NCI-H2227 treated with DMSO at 0.1 percent for 48 hours (cell line): Measurements from ENCODE around the gene CXCR1.
"Not testable (repeated sequence)": the region's sequence is repeated elsewhere in the genome, so short reads cannot be mapped to it uniquely, and the experiment has no call there.

Experiments
- DNase-seq: peaks from one replicate; lab custom pipeline; 2025; lab: John Stamatoyannopoulos, UW

Gene CXCR1

DNA sequence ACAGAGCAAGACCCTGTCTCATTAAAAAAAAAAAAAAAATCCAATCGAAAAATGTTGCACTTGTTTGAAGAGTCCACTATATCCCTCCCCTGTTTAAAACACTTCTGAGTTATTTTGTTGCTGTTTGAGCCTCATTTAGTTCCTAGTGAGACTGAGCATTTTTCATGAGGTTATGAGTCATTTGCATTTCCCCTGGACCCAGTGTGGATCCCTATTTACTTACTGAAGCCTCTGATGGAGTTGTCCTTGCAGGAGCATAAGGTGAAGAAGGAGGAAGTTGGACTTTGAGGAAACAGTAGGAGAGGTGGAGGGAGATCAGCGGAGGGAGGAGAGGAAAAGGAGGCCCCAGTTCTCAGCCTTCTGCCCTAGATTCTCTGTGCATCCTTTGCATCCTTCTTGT lies 5.1 kb downstream of the CXCR1 start:
- no peak for DNase-seq

- no peak for DNase-seq
These were observed 10.7 kb downstream of the CXCR1 start for GRCh38 chr2:218155953-218156479.

GRCh38 chr2:218152777-218153176 lies 14.0 kb downstream of the CXCR1 start:
- no peak for DNase-seq

DNA sequence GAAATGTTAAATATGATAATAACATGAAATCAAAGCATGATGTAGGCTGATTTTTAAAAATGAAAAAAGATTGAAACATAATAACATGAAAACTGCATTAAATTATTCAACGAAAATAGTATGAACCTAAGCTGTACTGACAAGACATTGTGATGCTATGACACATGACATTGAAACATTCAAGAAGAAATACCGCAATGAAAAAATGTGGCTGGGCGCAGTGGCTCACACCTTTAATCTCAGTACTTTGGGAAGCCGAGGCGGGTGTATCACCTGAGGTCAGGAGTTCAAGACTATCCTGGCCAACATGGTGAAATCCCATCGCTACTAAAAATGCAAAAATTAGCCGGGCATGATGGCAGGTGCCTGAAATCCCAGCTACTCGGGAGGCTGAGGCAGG lies 14.6 kb downstream of the CXCR1 start:
- DNase-seq = no peak

DNA sequence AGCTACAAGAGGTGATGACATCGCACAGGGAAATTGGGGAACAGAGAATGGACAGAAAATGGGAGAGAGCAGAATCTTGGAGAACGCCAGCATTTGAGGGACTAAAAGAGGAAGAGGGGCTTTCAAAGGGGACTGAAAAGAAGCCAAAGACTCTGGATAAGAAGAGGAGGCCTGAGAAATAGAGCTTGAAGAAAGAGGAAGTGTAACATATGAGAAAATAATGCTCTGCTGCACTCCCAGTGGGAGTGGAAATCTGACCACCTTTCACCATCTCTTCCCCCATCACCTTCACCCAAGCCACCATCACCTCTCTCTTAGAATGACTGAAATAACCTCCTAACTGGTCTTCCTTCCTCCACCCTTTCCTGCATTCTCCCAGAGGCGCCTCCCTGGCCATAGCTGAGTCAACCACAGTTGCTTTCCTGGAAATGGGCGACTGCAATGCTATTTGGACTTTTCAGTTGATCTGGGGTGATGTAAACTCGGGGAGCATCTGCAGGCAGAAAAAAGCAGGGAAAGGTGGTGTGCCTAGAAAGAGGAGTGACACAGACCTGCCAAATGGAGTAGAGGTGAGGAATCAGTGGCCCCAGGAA lies 16.8 kb downstream of the CXCR1 start:
- DNase-seq = no peak

- DNase-seq = no peak
These were observed 17.7 kb downstream of the CXCR1 start for GRCh38 chr2:218149098-218149497.

DNA sequence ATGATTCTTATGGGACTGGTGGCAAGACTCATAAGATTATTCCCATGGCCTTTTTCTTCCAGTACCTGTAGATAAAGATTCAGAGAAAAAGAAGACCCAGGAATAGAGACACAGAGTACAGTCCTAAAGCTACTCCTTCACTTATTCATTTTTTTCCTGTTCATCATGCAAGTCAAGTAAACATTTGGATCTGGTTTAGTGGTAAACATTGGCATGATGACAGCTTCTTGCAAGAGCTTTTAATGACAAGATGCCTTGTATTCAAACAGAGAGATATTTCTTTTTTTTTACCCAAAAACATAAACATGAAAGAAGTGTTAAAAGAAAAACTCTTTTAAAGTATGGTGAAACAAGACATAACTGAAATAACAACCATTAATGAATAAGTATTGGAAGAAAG lies 20.7 kb downstream of the CXCR1 start:
- DNase-seq = no peak

- DNase-seq = no peak
These were observed 21.6 kb downstream of the CXCR1 start for GRCh38 chr2:218145124-218145523.

- no peak for DNase-seq
These were observed 28.7 kb downstream of the CXCR1 start for GRCh38 chr2:218138047-218138446.

DNA sequence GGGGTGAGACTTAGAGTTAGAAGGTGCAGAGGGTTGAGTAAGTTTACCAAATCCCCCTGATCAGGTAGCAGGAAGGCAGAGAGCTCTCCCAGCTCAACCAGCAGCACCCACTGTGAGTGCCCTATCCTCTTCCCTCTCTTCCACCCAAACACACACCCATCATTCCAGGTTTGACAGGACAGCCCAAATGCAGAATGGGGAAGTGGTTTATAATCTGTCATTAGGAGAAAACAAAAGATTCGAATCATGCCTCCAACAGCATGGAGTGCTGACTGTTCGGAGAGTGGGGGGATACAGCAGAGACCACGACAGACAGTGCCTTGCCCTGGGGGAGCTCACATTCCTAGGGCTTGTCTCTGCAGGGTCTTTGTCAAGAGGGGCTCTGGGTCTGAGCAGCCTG lies 29.2 kb downstream of the CXCR1 start:
- DNase-seq = no peak

- no peak for DNase-seq
These were observed 35.9 kb downstream of the CXCR1 start for GRCh38 chr2:218130822-218131221.

- DNase-seq = no peak
These were observed 36.4 kb downstream of the CXCR1 start for GRCh38 chr2:218130377-218130776.

- no peak for DNase-seq
These were observed 37.2 kb downstream of the CXCR1 start for GRCh38 chr2:218129458-218130135.

- DNase-seq = no peak
These were observed 37.8 kb downstream of the CXCR1 start for GRCh38 chr2:218128781-218129457.

GRCh38 chr2:218127929-218128455 lies 38.8 kb downstream of the CXCR1 start:
- no peak for DNase-seq

DNA sequence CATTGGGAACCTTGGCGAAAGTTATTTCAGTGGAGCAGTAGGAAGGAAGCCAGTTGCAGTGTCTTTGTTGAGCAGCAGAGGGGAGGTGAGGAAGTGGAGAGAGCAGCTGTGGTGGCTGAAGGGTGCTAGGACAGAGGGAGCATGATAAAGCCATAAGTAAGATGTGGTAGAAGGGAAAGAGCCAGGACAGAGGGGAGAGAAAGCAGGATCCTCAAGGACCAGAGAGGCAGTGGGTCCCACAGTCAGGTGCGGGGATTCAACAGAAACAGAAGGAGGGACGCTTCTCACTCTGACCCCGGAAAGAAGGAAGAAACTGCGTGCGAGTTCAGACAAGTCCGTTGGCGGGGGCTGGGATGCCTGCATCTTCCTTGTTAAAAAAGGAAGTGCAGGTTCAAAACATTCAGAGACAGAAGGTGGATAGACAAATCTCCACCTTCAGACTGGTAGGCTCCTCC lies 41.1 kb downstream of the CXCR1 start, which contains the start of gene CXCR2:
Gene CXCR2 (plus strand): TSS at position 403 of the 455 bp plus-strand sequence. CDS start 8,774 bp downstream, outside the sequence.
- DNase-seq = no peak

- no peak for DNase-seq
These were observed 41.7 kb downstream of the CXCR1 start for GRCh38 chr2:218125095-218125494.

- no peak for DNase-seq
These were observed 42.8 kb downstream of the CXCR1 start for GRCh38 chr2:218123986-218124385.

DNA sequence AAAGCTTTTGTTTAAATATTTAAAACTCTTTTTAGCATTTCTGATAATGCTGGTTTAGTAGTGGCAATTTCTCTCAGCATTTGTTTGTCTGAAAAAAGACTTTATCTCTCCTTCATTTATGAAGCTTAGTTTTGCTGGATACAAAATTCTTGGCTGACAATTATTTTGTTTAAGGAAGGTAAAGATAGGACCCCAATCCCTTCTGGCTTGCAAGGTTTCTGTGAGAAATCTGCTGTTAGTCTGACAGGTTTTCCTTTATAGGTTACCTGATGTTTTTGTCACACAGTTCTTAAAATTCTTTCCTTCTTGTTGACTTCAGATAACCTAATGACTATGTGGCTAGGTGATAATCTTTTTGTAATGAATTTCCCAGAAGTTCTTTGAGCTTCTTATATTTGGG lies 44.5 kb downstream of the CXCR1 start:
- not testable (repeated sequence) for DNase-seq

- not testable (repeated sequence) for DNase-seq
These were observed 45.0 kb downstream of the CXCR1 start for GRCh38 chr2:218121789-218122188.
